T1000 (cell line): ENCODE measurements around the gene PTPRF.
A peak's percentile ranks its signal among the peaks of the same experiment; 100 is the strongest.
"Not testable (repeated sequence)": the region's sequence is repeated elsewhere in the genome, so short reads cannot be mapped to it uniquely, and the experiment has no call there.

ENCODE experiments used
- DNase-seq: peaks from one replicate; lab custom pipeline; 2025; ENCODE audit warnings: mixed read lengths; lab: John Stamatoyannopoulos, UW

Gene PTPRF

GRCh38 chr1:43530483-43531106 lies at the start of gene PTPRF:
Gene PTPRF (plus strand): TSS chr1:43530883. CDS start chr1:43545076, 14,193 bp downstream.
- peak; percentile 47 for DNase-seq

GRCh38 chr1:43481491-43481890 lies 49.2 kb upstream of the PTPRF start:
- no peak for DNase-seq

GRCh38 chr1:43482215-43482614 lies 48.5 kb upstream of the PTPRF start:
- no peak for DNase-seq

- no peak for DNase-seq
Observed at GRCh38 chr1:43484367-43484766, 46.3 kb upstream of the PTPRF start.

- no peak for DNase-seq
Observed at GRCh38 chr1:43488165-43488564, 42.5 kb upstream of the PTPRF start.

GRCh38 chr1:43491061-43491460 lies 39.6 kb upstream of the PTPRF start:
- DNase-seq = no peak

GRCh38 chr1:43492826-43493225 lies 37.9 kb upstream of the PTPRF start:
- no peak for DNase-seq

- DNase-seq = no peak
Observed at GRCh38 chr1:43493661-43494450, 36.8 kb upstream of the PTPRF start.

GRCh38 chr1:43495204-43495603 lies 35.5 kb upstream of the PTPRF start:
- no peak for DNase-seq

- no peak for DNase-seq
Observed at GRCh38 chr1:43499898-43500297, 30.8 kb upstream of the PTPRF start.

- not testable (repeated sequence) for DNase-seq
Observed at GRCh38 chr1:43501806-43502205, 28.9 kb upstream of the PTPRF start.

GRCh38 chr1:43503534-43503933 lies 27.1 kb upstream of the PTPRF start:
- no peak for DNase-seq

GRCh38 chr1:43505077-43505780 lies 25.5 kb upstream of the PTPRF start:
- DNase-seq = no peak

- peak; percentile 25 for DNase-seq
Observed at GRCh38 chr1:43506233-43506632, 24.4 kb upstream of the PTPRF start.

- no peak for DNase-seq
Observed at GRCh38 chr1:43507296-43508295, 23.1 kb upstream of the PTPRF start.

GRCh38 chr1:43509007-43509739 lies 21.5 kb upstream of the PTPRF start:
- DNase-seq = no peak

GRCh38 chr1:43509740-43510375 lies 20.8 kb upstream of the PTPRF start:
- no peak for DNase-seq

GRCh38 chr1:43510621-43511020 lies 20.1 kb upstream of the PTPRF start:
- DNase-seq = no peak

- DNase-seq = no peak
Observed at GRCh38 chr1:43511394-43511793, 19.3 kb upstream of the PTPRF start.

GRCh38 chr1:43512133-43512532 lies 18.6 kb upstream of the PTPRF start:
- no peak for DNase-seq
